Natural killer cell treated with Interleukin-12 subunit alpha and Interleukin-12 subunit beta and Interleukin-15 and Interleukin-18, amount 100 ng/mL, for 72 hours (primary cell): ENCODE measurements around the gene MX1. TPM values are rescaled to one million over a fixed set of nuclear protein-coding genes. Genes with fewer than 3 reads are reported as not detected.

ENCODE experiments used
- ATAC-seq, 2 donors: fragments of 150-1000 bp; cut with Tn5 transposase in 1 of 2; sonication (Bioruptor Pico), chemical (Tn5 transposase) in 1 of 2; 2 replicates each; pipeline ENCODE4 v1.10.0; 2021
- DNase-seq: peaks from one replicate; pipeline ENCODE4 v3.0.0; 2022; ENCODE audit warnings: low spot score
- H3K27ac Mint-ChIP-seq, 2 donors: 1 replicate in 1 of 2; 2 replicates in 1 of 2; pipeline ENCODE4 v1.8.0; 2022; ENCODE audit warnings: mixed read lengths in 2 of 2, mild to moderate bottlenecking in 1 of 2, moderate library complexity in 1 of 2
- H3K27me3 Mint-ChIP-seq, 2 donors: 1 replicate in 1 of 2; 2 replicates in 1 of 2; pipeline ENCODE4 v1.8.0; 2022; ENCODE audit warnings: mixed read lengths in 2 of 2
- H3K36me3 Mint-ChIP-seq: one replicate; pipeline ENCODE4 v1.8.0; 2022; ENCODE audit warnings: mixed read lengths
- H3K4me1 Mint-ChIP-seq, 2 donors: 1 replicate in 1 of 2; 2 replicates in 1 of 2; pipeline ENCODE4 v1.8.0; 2022; ENCODE audit warnings: low read depth in 2 of 2, mixed read lengths in 2 of 2, mild to moderate bottlenecking in 1 of 2
- H3K4me3 Mint-ChIP-seq: one replicate; pipeline ENCODE4 v1.8.0; 2022; ENCODE audit warnings: mixed read lengths
- H3K9me3 Mint-ChIP-seq: 2 replicates; pipeline ENCODE4 v1.8.0; 2022; ENCODE audit warnings: mixed read lengths
- total RNA-seq, 2 donors: library from RNA; stranded (reverse); gene quantifications; one replicate each; pipeline ENCODE4 v1.2.3, GENCODE V29; 2022

MX1 gene
- total RNA-seq, 2 donors from 2014 or later, result 10.9 to 19.2 TPM

- Mint-ChIP-seq H3K36me3 (no peaks in the 10 kb centered on the region), H3K9me3 (no peaks in the 10 kb centered on the region), H3K27ac (no peak overlapping the region), H3K4me1 (no peaks in the 10 kb centered on the region), H3K4me3 (no peak overlapping the region), H3K27me3 (peaks cover 10 to 23% of the 10 kb centered on the region in 2 donors)
- ATAC-seq (no peak), DNase-seq (no peak)
These were observed 63.3 kb downstream of the MX1 start for GRCh38 chr21:41489329-41489728.

- Mint-ChIP-seq H3K36me3 (no peaks in the 10 kb centered on the region), H3K9me3 (no peaks in the 10 kb centered on the region), H3K4me3 (no peak overlapping the region), H3K27me3 (peaks cover 10 to 23% of the 10 kb centered on the region in 2 donors), H3K4me1 (no peaks in the 10 kb centered on the region), H3K27ac (no peak overlapping the region)
- no peak for DNase-seq
- no peak for ATAC-seq
These were observed 64.3 kb downstream of the MX1 start for GRCh38 chr21:41490330-41490729.

GRCh38 chr21:41491412-41491811 is 65.4 kb downstream of the MX1 start:
- no peak overlapping the region for H3K4me3 Mint-ChIP-seq
- H3K4me1 Mint-ChIP-seq, result no peaks in the 10 kb centered on the region
- H3K27ac Mint-ChIP-seq, result no peak overlapping the region
- H3K36me3 Mint-ChIP-seq, result no peaks in the 10 kb centered on the region
- no peak for ATAC-seq
- no peak for DNase-seq
- H3K9me3 Mint-ChIP-seq, result no peaks in the 10 kb centered on the region
- peaks cover 13 to 21% of the 10 kb centered on the region in 2 donors for H3K27me3 Mint-ChIP-seq

GRCh38 chr21:41494242-41494641 is 68.2 kb downstream of the MX1 start:
- no peak overlapping the region for H3K27ac Mint-ChIP-seq
- ATAC-seq, result no peak

GRCh38 chr21:41497008-41497407 is 71.0 kb downstream of the MX1 start:
- H3K4me1 Mint-ChIP-seq, result no peaks in the 10 kb centered on the region
- ATAC-seq (no peak), DNase-seq (no peak)
- H3K9me3 Mint-ChIP-seq, result no peaks in the 10 kb centered on the region
- H3K4me3 Mint-ChIP-seq, result no peak overlapping the region
- no peak overlapping the region for H3K27ac Mint-ChIP-seq
- H3K36me3 Mint-ChIP-seq, result no peaks in the 10 kb centered on the region
- peaks cover 16 to 26% of the 10 kb centered on the region in 2 donors for H3K27me3 Mint-ChIP-seq

More at GRCh38 chr21:41494242-41494641, 68.2 kb downstream of the MX1 start:
- no peak overlapping the region for H3K4me3 Mint-ChIP-seq
- no peaks in the 10 kb centered on the region for H3K4me1 Mint-ChIP-seq
- H3K36me3 Mint-ChIP-seq, result no peaks in the 10 kb centered on the region
- no peak for DNase-seq
- peaks cover 13% of the 10 kb centered on the region in 2 donors for H3K27me3 Mint-ChIP-seq
- no peaks in the 10 kb centered on the region for H3K9me3 Mint-ChIP-seq

GRCh38 chr21:41497788-41498187 is 71.7 kb downstream of the MX1 start:
- no peaks in the 10 kb centered on the region for H3K4me1 Mint-ChIP-seq
- ATAC-seq (no peak), DNase-seq (no peak)
- no peak overlapping the region for H3K27ac Mint-ChIP-seq
- H3K36me3 Mint-ChIP-seq, result no peaks in the 10 kb centered on the region
- H3K27me3 Mint-ChIP-seq, result peaks cover 22 to 33% of the 10 kb centered on the region in 2 donors
- no peak overlapping the region for H3K4me3 Mint-ChIP-seq
- no peaks in the 10 kb centered on the region for H3K9me3 Mint-ChIP-seq

GRCh38 chr21:41499920-41500319 is 73.9 kb downstream of the MX1 start:
- Mint-ChIP-seq H3K36me3 (no peaks in the 10 kb centered on the region), H3K27me3 (peaks cover 22 to 34% of the 10 kb centered on the region in 2 donors), H3K9me3 (no peaks in the 10 kb centered on the region), H3K4me1 (no peaks in the 10 kb centered on the region), H3K4me3 (no peak overlapping the region), H3K27ac (no peak overlapping the region)
- ATAC-seq, result no peak
- no peak for DNase-seq

GRCh38 chr21:41500363-41500762 is 74.3 kb downstream of the MX1 start:
- no peak overlapping the region for H3K4me3 Mint-ChIP-seq
- no peak for DNase-seq
- no peak for ATAC-seq
- peaks cover 22 to 34% of the 10 kb centered on the region in 2 donors for H3K27me3 Mint-ChIP-seq
- no peak overlapping the region for H3K27ac Mint-ChIP-seq
- no peaks in the 10 kb centered on the region for H3K9me3 Mint-ChIP-seq
- H3K4me1 Mint-ChIP-seq, result no peaks in the 10 kb centered on the region
- H3K36me3 Mint-ChIP-seq, result no peaks in the 10 kb centered on the region

- no peak overlapping the region for H3K4me3 Mint-ChIP-seq
- no peak for ATAC-seq
- peaks cover 22 to 34% of the 10 kb centered on the region in 2 donors for H3K27me3 Mint-ChIP-seq
- DNase-seq, result no peak
- H3K9me3 Mint-ChIP-seq, result no peaks in the 10 kb centered on the region
- H3K27ac Mint-ChIP-seq, result no peak overlapping the region
- no peaks in the 10 kb centered on the region for H3K36me3 Mint-ChIP-seq
- H3K4me1 Mint-ChIP-seq, result no peaks in the 10 kb centered on the region
These were observed 74.9 kb downstream of the MX1 start for GRCh38 chr21:41500931-41501381.

GRCh38 chr21:41501919-41502318 is 75.9 kb downstream of the MX1 start:
- no peak overlapping the region for H3K4me3 Mint-ChIP-seq
- no peak overlapping the region for H3K27ac Mint-ChIP-seq

GRCh38 chr21:41503331-41503730 is 77.3 kb downstream of the MX1 start:
- Mint-ChIP-seq H3K27me3 (peaks cover 24 to 34% of the 10 kb centered on the region in 2 donors), H3K9me3 (no peaks in the 10 kb centered on the region), H3K27ac (no peak overlapping the region)

More at GRCh38 chr21:41501919-41502318, 75.9 kb downstream of the MX1 start:
- Mint-ChIP-seq H3K9me3 (no peaks in the 10 kb centered on the region), H3K36me3 (no peaks in the 10 kb centered on the region), H3K4me1 (no peaks in the 10 kb centered on the region), H3K27me3 (peaks cover 24 to 34% of the 10 kb centered on the region in 2 donors)
- DNase-seq (no peak), ATAC-seq (no peak)

GRCh38 chr21:41504030-41504429 is 78.0 kb downstream of the MX1 start:
- ATAC-seq (no peak), DNase-seq (no peak)
- no peaks in the 10 kb centered on the region for H3K36me3 Mint-ChIP-seq
- H3K27me3 Mint-ChIP-seq, result peaks cover 30 to 38% of the 10 kb centered on the region in 2 donors
- H3K9me3 Mint-ChIP-seq, result no peaks in the 10 kb centered on the region
- no peaks in the 10 kb centered on the region for H3K4me1 Mint-ChIP-seq
- no peak overlapping the region for H3K4me3 Mint-ChIP-seq
- no peak overlapping the region for H3K27ac Mint-ChIP-seq

More at GRCh38 chr21:41503331-41503730, 77.3 kb downstream of the MX1 start:
- H3K36me3 Mint-ChIP-seq, result no peaks in the 10 kb centered on the region
- ATAC-seq (no peak), DNase-seq (no peak)
- H3K4me3 Mint-ChIP-seq, result no peak overlapping the region
- no peaks in the 10 kb centered on the region for H3K4me1 Mint-ChIP-seq

GRCh38 chr21:41506005-41506594 is 80.1 kb downstream of the MX1 start:
- H3K4me3 Mint-ChIP-seq, result no peak overlapping the region
- no peaks in the 10 kb centered on the region for H3K36me3 Mint-ChIP-seq
- no peaks in the 10 kb centered on the region for H3K4me1 Mint-ChIP-seq
- peaks cover 25 to 36% of the 10 kb centered on the region in 2 donors for H3K27me3 Mint-ChIP-seq
- ATAC-seq (no peak), DNase-seq (no peak)
- H3K27ac Mint-ChIP-seq, result no peak overlapping the region
- no peaks in the 10 kb centered on the region for H3K9me3 Mint-ChIP-seq

- no peaks in the 10 kb centered on the region for H3K9me3 Mint-ChIP-seq
- no peak overlapping the region for H3K4me3 Mint-ChIP-seq
- H3K36me3 Mint-ChIP-seq, result no peaks in the 10 kb centered on the region
- ATAC-seq, result no peak
- DNase-seq, result no peak
- H3K4me1 Mint-ChIP-seq, result no peaks in the 10 kb centered on the region
- no peak overlapping the region for H3K27ac Mint-ChIP-seq
- peaks cover 25 to 35% of the 10 kb centered on the region in 2 donors for H3K27me3 Mint-ChIP-seq
These were observed 80.8 kb downstream of the MX1 start for GRCh38 chr21:41506611-41507520.
